Measurements from ENCODE around the gene CLASP1.
"Not testable (repeated sequence)": the region's sequence is repeated elsewhere in the genome, so short reads cannot be mapped to it uniquely, and the experiment has no call there.

The CLASP1 gene

GRCh38 chr2:121576263-121576662, 73.0 kb downstream of the CLASP1 start:
- DNase-seq: no peak

GRCh38 chr2:121575800-121576199, 73.5 kb downstream of the CLASP1 start:
- no peak for DNase-seq

GRCh38 chr2:121570667-121571055, 78.6 kb downstream of the CLASP1 start:
- no peak for DNase-seq

- no peak for DNase-seq
Measured at GRCh38 chr2:121570036-121570666, 79.1 kb downstream of the CLASP1 start.

- no peak for DNase-seq
Measured at GRCh38 chr2:121567957-121568409, 81.3 kb downstream of the CLASP1 start.

GRCh38 chr2:121567452-121567851, 81.8 kb downstream of the CLASP1 start:
- no peak for DNase-seq

GRCh38 chr2:121565389-121566250, 83.6 kb downstream of the CLASP1 start:
- no peak for DNase-seq

GRCh38 chr2:121564905-121565304, 84.4 kb downstream of the CLASP1 start:
- no peak for DNase-seq

GRCh38 chr2:121563754-121564153, 85.5 kb downstream of the CLASP1 start:
- DNase-seq: not testable (repeated sequence)

- DNase-seq: no peak
Measured at GRCh38 chr2:121562269-121563176, 86.7 kb downstream of the CLASP1 start.

- no peak for DNase-seq
Measured at GRCh38 chr2:121561617-121562268, 87.5 kb downstream of the CLASP1 start.

GRCh38 chr2:121558329-121558728, 90.9 kb downstream of the CLASP1 start:
- no peak for DNase-seq

GRCh38 chr2:121555008-121555407, 94.3 kb downstream of the CLASP1 start:
- no peak for DNase-seq

GRCh38 chr2:121552477-121553180, 96.6 kb downstream of the CLASP1 start:
- DNase-seq: not testable (repeated sequence)

GRCh38 chr2:121550669-121551068, 98.6 kb downstream of the CLASP1 start:
- no peak for DNase-seq

- no peak for DNase-seq
Measured at GRCh38 chr2:121547646-121548045, 101.6 kb downstream of the CLASP1 start.

- no peak for DNase-seq
Measured at GRCh38 chr2:121545913-121546312, 103.3 kb downstream of the CLASP1 start.

GRCh38 chr2:121545257-121545656, 104.0 kb downstream of the CLASP1 start:
- no peak for DNase-seq

- DNase-seq: no peak
Measured at GRCh38 chr2:121541495-121541894, 107.8 kb downstream of the CLASP1 start.

GRCh38 chr2:121539750-121540469, 109.4 kb downstream of the CLASP1 start:
- DNase-seq: no peak

GRCh38 chr2:121536850-121537557, 112.3 kb downstream of the CLASP1 start:
- DNase-seq: no peak

Data from activated CD8-positive, alpha-beta memory T cell treated with anti-CD3 and anti-CD28 coated beads for 24 hours (primary cell).